ENCODE measurements around the gene SMIM10. TPM values are rescaled to one million over a fixed set of nuclear protein-coding genes. Genes with fewer than 3 reads are reported as not detected.

The SMIM10 gene
- total and polyA plus RNA-seq, 2 of the 4 experiments (the other 2 are of a cell fraction), result 2.3 to 6.0 TPM

DNA sequence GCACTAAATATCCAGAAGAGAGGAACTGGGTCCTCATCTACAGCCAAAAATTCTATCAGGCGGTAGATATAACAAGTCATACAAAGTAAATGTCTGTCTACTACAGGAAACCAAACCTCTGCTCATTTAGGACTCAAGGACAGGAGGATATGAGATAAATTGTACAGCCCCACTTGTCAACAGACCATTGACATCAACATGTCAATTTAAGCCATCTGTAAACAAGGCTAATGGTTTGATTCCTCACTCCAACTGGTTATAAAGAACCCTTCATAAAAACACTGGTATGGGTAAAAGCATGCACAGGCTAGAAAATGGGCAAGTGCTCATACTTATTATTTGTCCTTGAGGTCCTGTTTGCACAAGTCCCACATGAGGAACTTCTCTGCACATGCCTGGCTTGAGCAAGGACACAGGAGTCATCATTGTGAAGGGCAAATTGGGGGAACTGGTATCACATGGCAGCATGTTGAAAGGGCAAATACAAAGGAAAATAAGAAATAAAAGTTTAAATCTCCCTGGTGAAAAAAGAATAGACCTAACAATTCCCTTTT is 18.3 kb downstream of the SMIM10 start:
- Histone ChIP-seq H3K4ac (ENCODE audit: low read depth, low read length) (no peak overlapping the region), H4K5ac (ENCODE audit: low read depth, low read length) (no peak overlapping the region), H3K9ac (ENCODE audit: low read depth, low read length) (no peak overlapping the region), H4K91ac (ENCODE audit: insufficient read depth, low read depth, low read length) (no peak overlapping the region), H3K4me1 (ENCODE audit: control insufficient read depth, insufficient read depth, low read length) (no peaks in the 10 kb centered on the region), H3K27me3 (ENCODE audit: control insufficient read depth, insufficient read depth, low read length) (peaks cover 2% of the 10 kb centered on the region; the same call in 1 of the 2 replicates), H2BK120ac (ENCODE audit: low read depth, low read length) (no peak overlapping the region), H3K27ac (ENCODE audit: insufficient read depth, low read length) (no peak overlapping the region), H2AK9ac (replicated peaks; ENCODE audit: low read depth, low read length, poor library complexity) (no peak overlapping the region), H4K20me1 (ENCODE audit: insufficient read depth, low read length) (no peaks in the 10 kb centered on the region), H3K4me3 (ENCODE audit: insufficient read depth, low read depth, low read length) (no peak overlapping the region), H3K79me1 (ENCODE audit: low read depth in 1 of 2, low read length in 2 of 2) (0 out of 4 replicates have a peak, but pooled peaks cover 0 to 3% of the 10 kb centered on the region in 2 experiments), H3K14ac (replicated peaks; ENCODE audit: low read depth, low read length) (no peak overlapping the region), H2BK20ac (ENCODE audit: low read depth, low read length) (no peak overlapping the region), H2BK15ac (ENCODE audit: low read depth, low read length) (no peak overlapping the region), H3K9me1 (ENCODE audit: insufficient read depth, low read length) (no peaks in the 10 kb centered on the region; the same call in 1 of the 2 replicates), H4K8ac (ENCODE audit: low read depth in 2 of 2, low read length in 2 of 2) (no peak overlapping the region), H3K4me2 (ENCODE audit: low read depth, low read length) (no peak overlapping the region), H3K9me3 (ENCODE audit: control insufficient read depth, insufficient read depth, low read length) (no peaks in the 10 kb centered on the region), H3K23ac (ENCODE audit: low read depth, low read length) (no peak overlapping the region), H3K18ac (ENCODE audit: low read depth, low read length) (no peak overlapping the region), H3K56ac (ENCODE audit: extremely low read depth, insufficient read depth, low read length) (no peak overlapping the region), H2AK5ac (ENCODE audit: low read depth, low read length) (no peak overlapping the region), H2AFZ (replicated peaks; ENCODE audit: low read length, poor library complexity) (no peak overlapping the region), H2BK5ac (ENCODE audit: low read depth, low read length, poor library complexity, severe bottlenecking) (no peak overlapping the region), H3K36me3 (ENCODE audit: control insufficient read depth, insufficient read depth, low read length) (no peaks in the 10 kb centered on the region)
- CTCF ChIA-PET, result no interaction called here
- POLR2A ChIA-PET (ENCODE audit: unreplicated experiment), result no interaction called here
- dilution Hi-C loops (cut with HindIII; ENCODE audit: low sequenced_read_pairs, unreplicated experiment), result no loop called here
- TF ChIP-seq MAFK (IDR thresholded peaks at IDR 0.05; ENCODE audit: low read depth, low read length), result no peak
- no peak for TF ChIP-seq CHD1 (IDR thresholded peaks at IDR 0.05; ENCODE audit: low read depth, low read length)
- TF ChIP-seq CEBPB (IDR thresholded peaks at IDR 0.05; ENCODE audit: low read depth, low read length), result no peak
- no peak for TF ChIP-seq POLR2A (IDR thresholded peaks at IDR 0.05; ENCODE audit: low read depth, low read length)
- no peak for TF ChIP-seq RAD21 (IDR thresholded peaks at IDR 0.05; ENCODE audit: low read length)
- no peak for TF ChIP-seq BHLHE40 (IDR thresholded peaks at IDR 0.05; ENCODE audit: low read depth, low read length)
- TF ChIP-seq RCOR1 (IDR thresholded peaks at IDR 0.05; ENCODE audit: insufficient replicate concordance, low read length), result no peak
- no peak for TF ChIP-seq FOS (IDR thresholded peaks at IDR 0.05; ENCODE audit: low read depth, low read length)
- TF ChIP-seq MAZ (IDR thresholded peaks at IDR 0.05; ENCODE audit: borderline replicate concordance, low read depth, low read length), result no peak
- TF ChIP-seq MXI1 (IDR thresholded peaks at IDR 0.05; ENCODE audit: borderline replicate concordance, low read depth, low read length), result no peak
- TF ChIP-seq, protein P1, sequence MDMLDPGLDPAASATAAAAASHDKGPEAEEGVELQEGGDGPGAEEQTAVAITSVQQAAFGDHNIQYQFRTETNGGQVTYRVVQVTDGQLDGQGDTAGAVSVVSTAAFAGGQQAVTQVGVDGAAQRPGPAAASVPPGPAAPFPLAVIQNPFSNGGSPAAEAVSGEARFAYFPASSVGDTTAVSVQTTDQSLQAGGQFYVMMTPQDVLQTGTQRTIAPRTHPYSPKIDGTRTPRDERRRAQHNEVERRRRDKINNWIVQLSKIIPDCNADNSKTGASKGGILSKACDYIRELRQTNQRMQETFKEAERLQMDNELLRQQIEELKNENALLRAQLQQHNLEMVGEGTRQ (IDR thresholded peaks at IDR 0.05; ENCODE audit: low read depth, low read length), result no peak
- WGBS, 2 experiments (ENCODE audit: extremely low coverage in 2 of 2, insufficient read length in 1 of 2), result no CpG with 5 or more reads among the region's 1 CpG
- ATAC-seq (ENCODE audit: low read depth) (no peak), DNase-seq (no peak)
- no TSS peak for BruUV-seq (replicated peaks)
- in situ Hi-C loops (cut with MboI; ENCODE audit: low sequenced_read_pairs), result loop anchor here (25.0 kb wide), 1 partner anchor 547 kb away; the partner anchor contains the start of gene HPRT1
- intact Hi-C loops (cut with micrococcal nuclease), result no loop called here

All from IMR-90 (cell line).